Right ventricle myocardium superior (tissue), 1 donor: ENCODE results near the gene PRKD3. TPM values are rescaled to one million over a fixed set of nuclear protein-coding genes. Genes with fewer than 3 reads are reported as not detected.

Source experiments
- ATAC-seq: fragments of 200-7000 bp; cut with Tn5 transposase; one replicate; pipeline ENCODE4 v1.9.1; 2020; ENCODE audit warnings: mild to moderate bottlenecking; ENCODE audit not compliant: poor library complexity
- DNase-seq: peaks from one replicate; pipeline ENCODE4 v3.0.0-alpha.2; 2020
- intact Hi-C: fragments of 100-400 bp; cut with DNase I; formaldehyde crosslinking; loops from one replicate; pipeline ENCODE4 v1.11.2; 2022
- total RNA-seq: library from RNA; stranded (reverse); fragmentation: NEBNext Ultra II Directional; extraction: Animal tissue kit (Norgen Biotek cat#: 25700); gene quantifications from one replicate; pipeline ENCODE4 v1.2.1, GENCODE V29; 2021
- donor health status: DM: no; HTN: yes; CAD: no; lungs with severe emphysema.

Gene PRKD3
- total RNA-seq, 1 donor from 2014 or later, result 10.4 TPM

DNA sequence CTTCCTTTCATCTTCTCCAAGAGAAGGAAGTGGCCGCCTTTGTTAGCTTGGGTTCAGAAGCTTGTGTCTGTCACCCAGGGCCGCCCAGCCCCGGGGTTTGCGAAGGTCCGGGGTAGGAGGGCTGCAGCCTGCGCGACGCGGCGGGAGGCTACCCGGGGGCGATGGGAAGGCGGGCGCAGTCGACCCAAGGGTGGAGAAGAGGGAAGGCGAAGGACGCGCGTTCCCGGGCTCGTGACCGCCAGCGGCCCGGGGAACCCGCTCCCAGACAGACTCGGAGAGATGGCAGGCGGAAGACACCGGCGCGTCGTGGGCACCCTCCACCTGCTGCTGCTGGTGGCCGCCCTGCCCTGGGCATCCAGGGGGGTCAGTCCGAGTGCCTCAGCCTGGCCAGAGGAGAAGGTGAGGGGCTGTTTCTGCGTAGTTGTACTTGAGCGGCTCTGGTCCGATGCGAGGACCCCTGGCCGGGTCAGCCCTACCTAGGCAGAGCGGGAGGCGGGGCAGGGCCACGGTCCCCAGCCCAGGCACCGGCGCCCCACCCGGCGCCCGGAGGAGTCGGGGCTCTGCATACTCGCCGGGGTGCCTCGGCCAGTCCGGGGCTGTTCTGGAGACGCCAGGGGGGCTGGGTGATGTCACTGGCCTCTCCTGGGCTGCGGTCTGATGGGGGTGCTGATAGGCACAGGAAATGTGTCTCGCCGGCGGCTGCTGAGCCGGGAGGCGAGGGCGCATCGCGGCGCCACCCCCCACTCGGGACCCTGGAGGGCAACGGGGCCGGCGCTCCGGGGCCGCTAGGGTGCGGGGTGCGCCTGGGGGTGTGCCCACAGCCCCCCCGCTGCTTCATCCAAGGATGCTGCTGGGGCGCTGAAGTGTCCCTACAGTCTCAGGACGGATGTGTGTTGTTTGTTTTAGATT lies 20.1 kb upstream of the PRKD3 start, which contains the start of gene QPCT:
QPCT (plus strand) TSS at position 178 of the 909 bp plus-strand sequence; CDS start at position 280, 102 bp downstream.
- intact Hi-C loops, result no loop called here
- peak; percentile 76 for ATAC-seq
- DNase-seq, result peak; percentile 72

DNA sequence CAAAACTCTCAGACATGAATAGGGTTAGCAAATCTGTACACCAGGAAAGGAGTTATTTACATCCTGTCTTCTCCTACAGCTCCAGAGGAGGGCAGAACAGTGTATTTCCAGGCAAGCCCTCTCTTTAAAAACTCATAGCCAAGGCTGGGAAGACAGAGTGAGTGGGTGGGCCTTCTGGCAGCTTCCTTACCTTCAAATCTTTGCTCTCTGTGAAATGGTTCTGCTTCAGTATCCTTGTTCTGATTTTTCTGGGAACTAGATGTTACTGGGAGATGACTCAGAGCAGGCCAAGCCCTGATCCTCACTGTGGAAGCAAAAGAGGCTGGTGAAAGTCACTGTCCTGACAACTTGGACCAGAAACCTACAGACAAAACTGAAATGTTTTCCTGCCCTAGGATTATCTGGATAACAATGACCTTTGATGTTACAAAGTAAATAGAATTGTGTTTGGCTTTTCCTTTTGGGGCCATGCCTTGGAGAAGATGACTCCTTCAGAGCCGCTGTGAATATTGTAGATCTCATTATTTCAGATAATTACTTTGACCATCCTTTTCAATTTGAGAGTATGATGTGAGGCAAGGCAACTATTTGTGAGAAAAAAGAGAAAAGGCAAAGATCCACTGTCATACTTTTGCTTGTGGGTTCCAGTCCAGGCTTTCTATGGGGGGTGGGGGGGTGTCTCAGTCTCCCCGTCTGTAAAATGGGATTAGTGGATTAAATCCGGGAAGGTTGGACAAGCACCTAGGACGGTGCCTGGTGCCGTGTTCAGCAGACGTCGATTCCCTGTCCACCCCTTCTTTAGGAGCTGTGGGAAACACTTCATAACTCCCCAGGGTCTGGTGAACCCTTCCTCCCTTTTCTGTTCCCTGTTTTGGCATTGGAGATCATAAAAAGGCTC lies 19.2 kb upstream of the PRKD3 start:
- DNase-seq, result no peak
- peak; percentile 50 for ATAC-seq

DNA sequence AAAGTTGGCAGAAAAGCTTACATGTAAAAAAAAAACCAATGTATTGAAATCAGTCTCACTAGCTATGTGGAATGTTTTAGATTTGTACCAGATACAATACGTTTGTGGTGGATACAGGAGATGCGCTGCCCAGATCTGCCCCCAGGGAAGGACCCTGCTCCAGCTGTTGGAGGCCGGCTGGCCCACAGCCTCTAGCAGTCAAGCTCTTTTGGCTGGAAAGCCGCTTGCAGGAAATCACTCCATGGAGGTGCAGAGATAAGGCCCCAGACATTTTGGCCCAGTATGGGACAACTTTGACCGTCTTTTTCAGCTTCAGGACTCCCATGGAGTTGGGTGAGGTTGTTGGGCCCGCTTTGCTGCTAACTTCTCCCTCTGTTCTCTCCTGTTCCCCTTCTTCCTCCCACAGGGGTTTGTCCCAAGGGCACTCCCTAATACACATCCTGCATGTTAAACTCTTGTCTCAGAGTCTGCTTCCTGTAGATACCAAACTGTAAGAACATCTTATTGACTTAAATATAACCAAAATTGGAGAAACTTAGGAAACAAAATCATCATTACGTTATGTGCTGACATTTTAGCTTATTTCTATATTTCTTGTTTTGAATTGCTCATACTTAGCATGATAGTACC lies 18.1 kb upstream of the PRKD3 start:
- ATAC-seq (peak; percentile 7), DNase-seq (peak; percentile 48)
- intact Hi-C loops, result no loop called here

More for the DNA sequence above, 19.2 kb upstream of the PRKD3 start:
- intact Hi-C loops, result no loop called here

GRCh38 chr2:37340637-37341036 lies 16.0 kb upstream of the PRKD3 start:
- ATAC-seq (no peak), DNase-seq (no peak)
- intact Hi-C loops, result no loop called here

- no peak for ATAC-seq
- no peak for DNase-seq
- intact Hi-C loops, result no loop called here
Measured at GRCh38 chr2:37338933-37339332, 14.3 kb upstream of the PRKD3 start.

GRCh38 chr2:37337620-37338280 lies 13.1 kb upstream of the PRKD3 start:
- intact Hi-C loops, result no loop called here
- no peak for ATAC-seq
- DNase-seq, result no peak

- no peak for ATAC-seq
- intact Hi-C loops, result no loop called here
- DNase-seq, result no peak
Measured at GRCh38 chr2:37335604-37336003, 11.0 kb upstream of the PRKD3 start.

DNA sequence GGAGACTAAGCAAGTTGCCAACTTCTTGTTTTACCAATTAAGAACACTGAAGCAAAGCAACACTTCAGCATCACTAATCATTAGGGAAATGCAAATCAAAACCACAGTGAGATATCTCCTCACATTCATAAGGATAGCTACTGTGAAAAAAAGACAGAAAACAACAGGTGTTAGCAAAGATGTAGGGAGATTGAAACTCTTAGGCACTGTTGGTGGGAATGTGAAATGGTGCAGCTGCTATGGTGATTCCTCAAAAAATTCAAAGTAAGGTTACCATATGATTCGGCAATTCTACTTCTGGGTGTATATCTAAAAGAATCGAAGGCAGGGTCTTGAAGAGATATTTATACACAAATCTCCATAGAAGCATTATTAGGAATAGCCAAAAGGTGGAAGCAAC lies 8.6 kb upstream of the PRKD3 start:
- no peak for ATAC-seq
- DNase-seq, result no peak
- intact Hi-C loops, result no loop called here

DNA sequence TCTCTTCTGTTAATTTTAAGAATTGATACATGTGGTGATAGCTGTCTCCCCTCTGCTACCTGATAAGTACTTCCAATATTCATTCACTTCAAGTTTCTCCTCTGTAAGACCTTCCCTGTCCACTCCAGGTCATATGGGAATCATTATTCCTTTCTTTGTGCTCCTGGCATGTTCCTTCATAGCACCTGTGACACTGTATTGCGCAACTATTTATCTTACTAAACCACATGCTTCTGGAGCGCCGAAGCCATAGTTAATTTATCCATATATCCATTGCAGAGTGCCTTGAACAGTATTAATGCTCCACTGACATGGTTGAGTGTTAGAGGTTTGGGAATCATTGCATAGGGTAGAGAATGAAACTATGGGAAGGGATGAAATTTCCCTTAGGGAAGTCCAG lies 7.9 kb upstream of the PRKD3 start:
- DNase-seq (no peak), ATAC-seq (no peak)
- intact Hi-C loops, result no loop called here

DNA sequence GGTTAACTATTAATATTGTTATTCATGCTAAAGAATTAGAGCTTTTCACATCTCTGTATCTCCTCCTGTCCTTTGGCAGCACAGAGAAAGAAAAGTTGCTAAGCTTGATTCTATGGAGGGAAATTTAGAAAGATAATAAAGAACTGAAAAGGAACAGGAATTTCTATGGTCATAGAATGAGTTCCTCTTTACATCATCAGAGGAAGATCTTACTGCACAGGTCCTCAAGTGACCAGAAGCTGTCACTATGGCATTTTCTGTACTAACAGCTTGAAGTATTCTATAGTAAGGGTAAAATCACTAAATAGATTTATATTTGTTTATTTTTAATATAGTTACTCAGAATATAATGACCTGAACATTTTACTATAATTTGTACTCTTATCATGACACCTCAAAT lies 6.0 kb upstream of the PRKD3 start:
- DNase-seq (no peak), ATAC-seq (no peak)
- intact Hi-C loops, result no loop called here

- ATAC-seq (no peak), DNase-seq (no peak)
- intact Hi-C loops, result loop anchor here (10.0 kb wide), 1 partner anchor 1048 kb away; the partner anchor contains the start of gene ATL2
Measured at GRCh38 chr2:37326866-37327634, 2.4 kb upstream of the PRKD3 start.

DNA sequence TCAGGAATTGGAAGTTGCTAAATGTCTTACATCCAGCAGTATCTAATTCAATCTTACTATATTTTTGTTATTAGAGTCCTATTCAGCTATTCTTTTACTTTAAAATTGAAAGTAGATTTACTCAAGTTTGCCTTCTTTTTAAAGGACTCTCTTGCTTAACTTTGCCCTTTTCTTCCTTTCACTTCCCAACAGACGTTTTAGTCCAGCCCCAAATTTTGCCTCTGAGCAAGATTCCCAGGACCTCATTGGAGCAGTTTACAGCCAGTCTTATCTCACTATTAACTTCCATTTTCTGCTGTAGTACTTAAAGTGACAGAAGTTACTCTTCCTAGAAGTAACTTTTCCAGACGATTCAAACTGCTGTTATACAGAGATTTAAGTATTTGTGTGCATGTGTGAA lies 1.7 kb upstream of the PRKD3 start:
- ATAC-seq (peak; percentile 54), DNase-seq (no peak)
- intact Hi-C loops, result loop anchor here (10.0 kb wide), 1 partner anchor 1049 kb away; the partner anchor contains the start of gene ATL2

DNA sequence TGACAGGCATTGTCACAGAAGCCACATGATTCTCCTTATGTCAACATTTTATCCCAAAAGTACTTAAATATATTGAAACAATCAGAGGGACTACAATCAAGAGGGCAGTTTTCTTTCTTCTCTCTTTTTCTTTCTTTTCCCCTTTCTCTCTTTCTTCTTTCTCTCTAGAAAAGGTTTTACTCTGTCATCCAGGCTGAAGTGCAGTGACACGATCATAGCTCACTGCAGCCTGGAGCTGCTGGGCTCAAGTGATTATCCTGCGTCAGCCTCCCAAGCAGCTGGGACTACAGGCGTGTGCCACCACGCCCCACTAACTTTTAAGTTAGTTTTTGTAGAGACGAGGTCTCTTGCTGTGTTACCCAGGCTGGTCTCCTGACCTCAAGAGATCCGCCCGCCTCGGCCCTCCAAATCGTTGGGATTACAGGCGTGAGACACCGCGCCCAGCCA lies 1.0 kb upstream of the PRKD3 start:
- no peak for ATAC-seq

GRCh38 chr2:37324536-37324785 lies 172 bp downstream of the PRKD3 start:
- intact Hi-C loops, result loop anchor here (10.0 kb wide), 1 partner anchor 1050 kb away; the partner anchor contains the start of gene ATL2
- no peak for ATAC-seq

More for the DNA sequence above, 1.0 kb upstream of the PRKD3 start:
- DNase-seq, result peak; percentile 44
- intact Hi-C loops, result loop anchor here (10.0 kb wide), 1 partner anchor 1049 kb away; the partner anchor contains the start of gene ATL2

DNA sequence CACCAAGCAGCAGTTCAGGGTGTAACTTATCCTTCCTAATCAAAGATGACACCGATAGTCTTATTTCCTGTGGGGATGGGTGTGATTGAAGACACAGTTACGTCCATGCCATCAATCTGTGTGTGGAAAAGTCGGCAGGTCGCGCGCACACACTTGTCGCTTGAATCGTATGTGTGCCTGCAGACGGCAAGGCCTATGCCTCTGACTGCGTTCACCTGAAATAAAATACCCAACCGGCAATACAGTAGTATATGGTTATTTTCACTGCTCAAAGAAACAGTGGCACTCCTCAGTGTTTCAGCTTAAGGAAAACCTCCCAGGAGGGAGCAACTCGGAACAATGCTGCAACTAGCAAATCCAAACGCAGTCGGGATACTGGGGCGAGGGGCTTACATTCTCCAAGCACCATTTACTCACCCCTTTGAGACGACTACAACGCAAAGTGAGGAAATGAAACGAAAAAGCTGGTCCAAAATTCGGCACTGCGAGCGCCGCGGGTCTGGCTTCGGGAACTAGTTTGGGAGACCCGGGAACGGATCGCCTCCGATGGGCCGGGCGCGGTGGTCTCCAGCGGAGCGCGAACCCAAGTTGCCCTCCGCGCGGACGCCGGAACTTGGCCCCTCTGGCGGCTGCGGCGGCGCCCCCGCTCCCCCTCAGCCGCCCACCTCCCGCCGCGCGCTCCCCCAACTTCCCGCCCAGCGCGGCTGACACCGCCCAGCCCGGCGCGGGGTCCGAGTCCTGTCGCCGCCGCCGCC lies 675 bp downstream of the PRKD3 start:
- DNase-seq (peak; percentile 49), ATAC-seq (peak; percentile 48)
- intact Hi-C loops, result loop anchor here (10.0 kb wide), 1 partner anchor 1051 kb away; the partner anchor contains the start of gene ATL2

More at GRCh38 chr2:37324536-37324785, 172 bp downstream of the PRKD3 start:
- DNase-seq, result peak; percentile 90

DNA sequence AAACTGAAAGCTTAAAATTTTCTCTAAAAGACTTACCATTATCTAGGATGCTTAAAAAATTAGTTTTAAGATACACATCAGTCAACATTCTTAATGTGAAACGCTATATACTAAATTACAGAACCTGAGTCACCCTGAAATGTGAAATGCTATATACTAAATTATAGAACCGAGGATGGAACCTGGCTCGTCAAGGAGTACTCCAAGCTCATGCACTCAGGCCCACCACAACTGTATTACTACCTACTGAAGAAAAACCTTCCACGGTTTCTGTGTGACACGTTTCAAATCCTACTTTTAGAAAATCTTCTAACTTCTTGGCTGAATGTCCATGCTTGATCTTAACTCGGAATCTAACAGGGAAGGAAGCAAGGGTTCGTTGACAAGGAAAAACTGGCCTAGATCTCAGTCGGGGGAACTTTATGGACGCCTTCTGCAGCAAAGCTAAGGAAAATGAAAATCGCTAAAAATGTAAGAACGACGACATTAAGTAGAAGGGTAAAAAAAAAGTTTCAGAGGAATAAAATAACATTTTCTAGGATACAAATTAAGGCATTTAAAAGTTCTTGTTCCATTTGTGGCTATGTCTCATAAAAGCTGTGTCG lies 1.4 kb downstream of the PRKD3 start:
- DNase-seq, result no peak
- ATAC-seq, result no peak
- intact Hi-C loops, result loop anchor here (10.0 kb wide), 1 partner anchor 1052 kb away; the partner anchor contains the start of gene ATL2
